Cardiac fibroblast (primary cell): Measurements from ENCODE around the gene PPP2R2D.
A peak's percentile ranks its signal among the peaks of the same experiment; 100 is the strongest.

ENCODE experiments used
- DNase-seq, 2 donors: peaks; one replicate each; pipeline versions ENCODE4 v3.0.0 to v3.0.0-alpha.2; 2010; ENCODE audit warnings: low read depth in 2 of 2
- H3K4me3 ChIP-seq, 2 donors: replicated peaks in 1 of 2; 1 replicate in 1 of 2; 2 replicates in 1 of 2; pipeline ENCODE4 v1.5.1; 2011; ENCODE audit warnings: low read depth in 2 of 2, low read length in 2 of 2, mild to moderate bottlenecking in 2 of 2, moderate library complexity in 1 of 2
- TF ChIP-seq, protein P1 (sequence below): IDR thresholded peaks from one replicate; pipeline ENCODE4 v1.5.1; 2011; ENCODE audit warnings: low read depth, mild to moderate bottlenecking, low read length, inconsistent platforms

PPP2R2D gene

GRCh38 chr10:131978851-131979250 is 78.0 kb downstream of the PPP2R2D start:
- DNase-seq: no peak
- TF ChIP-seq, protein P1, sequence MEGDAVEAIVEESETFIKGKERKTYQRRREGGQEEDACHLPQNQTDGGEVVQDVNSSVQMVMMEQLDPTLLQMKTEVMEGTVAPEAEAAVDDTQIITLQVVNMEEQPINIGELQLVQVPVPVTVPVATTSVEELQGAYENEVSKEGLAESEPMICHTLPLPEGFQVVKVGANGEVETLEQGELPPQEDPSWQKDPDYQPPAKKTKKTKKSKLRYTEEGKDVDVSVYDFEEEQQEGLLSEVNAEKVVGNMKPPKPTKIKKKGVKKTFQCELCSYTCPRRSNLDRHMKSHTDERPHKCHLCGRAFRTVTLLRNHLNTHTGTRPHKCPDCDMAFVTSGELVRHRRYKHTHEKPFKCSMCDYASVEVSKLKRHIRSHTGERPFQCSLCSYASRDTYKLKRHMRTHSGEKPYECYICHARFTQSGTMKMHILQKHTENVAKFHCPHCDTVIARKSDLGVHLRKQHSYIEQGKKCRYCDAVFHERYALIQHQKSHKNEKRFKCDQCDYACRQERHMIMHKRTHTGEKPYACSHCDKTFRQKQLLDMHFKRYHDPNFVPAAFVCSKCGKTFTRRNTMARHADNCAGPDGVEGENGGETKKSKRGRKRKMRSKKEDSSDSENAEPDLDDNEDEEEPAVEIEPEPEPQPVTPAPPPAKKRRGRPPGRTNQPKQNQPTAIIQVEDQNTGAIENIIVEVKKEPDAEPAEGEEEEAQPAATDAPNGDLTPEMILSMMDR: no peak
- H3K4me3 ChIP-seq: peak overlapping the region in 1 of 2 donors; percentile 92

- peak overlapping the region; percentile 74 to 92 for H3K4me3 ChIP-seq
- DNase-seq: no peak
- TF ChIP-seq, protein P1: no peak
These were observed 78.5 kb downstream of the PPP2R2D start for GRCh38 chr10:131979336-131979735.

GRCh38 chr10:131979821-131980270 is 79.0 kb downstream of the PPP2R2D start:
- peak; percentile 34 to 54 for DNase-seq
- TF ChIP-seq, protein P1: no peak
- H3K4me3 ChIP-seq: peak overlapping the region; percentile 74 to 92

DNA sequence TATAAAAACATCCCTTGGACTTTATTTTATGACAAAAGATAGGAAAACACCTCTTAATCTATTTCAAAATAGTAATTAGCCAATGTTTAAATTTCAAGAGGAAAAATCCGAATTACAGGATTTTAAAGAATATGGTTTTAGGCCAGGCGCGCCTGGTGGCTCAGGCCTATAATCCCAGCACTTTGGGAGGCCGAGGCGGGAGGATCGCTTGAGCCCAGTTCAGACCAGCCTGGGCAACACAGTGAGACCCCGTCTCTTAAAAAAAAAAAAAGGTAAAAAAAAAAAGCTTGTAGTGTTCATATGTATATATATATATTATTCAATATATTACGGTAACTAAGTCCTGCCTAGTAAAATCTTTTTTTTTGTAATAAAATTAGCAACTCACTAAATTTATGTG is 79.5 kb downstream of the PPP2R2D start:
- TF ChIP-seq, protein P1: no peak
- DNase-seq: no peak
- peak overlapping the region; percentile 74 to 92 for H3K4me3 ChIP-seq

DNA sequence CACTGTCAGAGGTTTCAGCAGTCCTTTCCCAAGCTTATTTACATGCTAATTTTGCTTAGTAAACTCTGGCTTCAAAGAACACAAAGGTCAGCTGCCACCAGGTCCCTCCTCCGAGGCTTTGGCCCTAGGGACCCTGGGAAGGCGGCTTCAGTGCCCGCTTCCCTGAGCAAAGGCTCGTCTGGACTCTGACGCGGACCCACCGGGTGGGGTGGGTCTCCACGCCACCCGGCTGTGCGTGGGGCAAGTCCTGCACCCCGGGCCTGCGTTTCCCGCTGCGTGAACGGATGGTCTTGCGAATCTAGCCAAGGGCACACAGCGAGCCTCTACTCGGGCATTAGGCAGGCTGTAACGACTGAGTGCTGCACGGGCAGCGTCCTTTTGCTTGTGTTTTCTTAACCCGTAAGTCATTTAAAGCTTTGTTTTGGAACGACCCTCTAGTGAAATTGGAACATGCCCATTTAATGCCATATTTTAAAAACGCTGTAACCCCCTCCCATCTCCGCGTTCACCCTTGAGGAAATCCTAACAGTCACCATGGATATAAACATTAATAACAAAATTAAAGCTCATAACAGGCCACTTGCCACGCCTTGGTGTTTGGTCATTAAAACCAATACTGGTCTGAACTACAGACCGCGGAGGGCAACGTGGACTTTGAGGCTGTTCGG is 80.1 kb downstream of the PPP2R2D start:
- peak; percentile 25 to 31 for DNase-seq
- TF ChIP-seq, protein P1: no peak
- peak overlapping the region; percentile 74 to 92 for H3K4me3 ChIP-seq

- H3K4me3 ChIP-seq: peak within 1 kb of the TSS; percentile 74 to 92
- peak; percentile 91 to 97 for DNase-seq
- TF ChIP-seq, protein P1: no peak
These were observed 80.8 kb downstream of the PPP2R2D start, which contains the start of gene BNIP3 for GRCh38 chr10:131981429-131982184. TSS of gene BNIP3 (minus strand) at chr10:131981923. CDS start at chr10:131981806, 117 bp downstream.
